GM23338 (cell line): ENCODE measurements around the gene BCL11B. TPM values are rescaled to one million over a fixed set of nuclear protein-coding genes. Genes with fewer than 3 reads are reported as not detected.

Experiments
- ATAC-seq: fragments of 200-7000 bp; cut with Tn5 transposase; 3 replicates; pipeline ENCODE4 v1.9.1; 2020
- DNase-seq: peaks from one replicate; pipeline ENCODE4 v3.0.0-alpha.2; 2015; ENCODE audit warnings: low spot score
- H2AFZ ChIP-seq: fragments of 200-600 bp; sonication (generic); 2 replicates; pipeline ENCODE4 v1.8.0; 2016; ENCODE audit warnings: antibody characterized with exemption, mild to moderate bottlenecking, moderate library complexity
- H3F3A ChIP-seq: fragments of 200-600 bp; sonication (generic); replicated peaks from 2 replicates; pipeline ENCODE4 v1.8.0; 2017; ENCODE audit warnings: antibody characterized with exemption, mixed run types, low read depth
- H3K27ac ChIP-seq: fragments of 200-600 bp; sonication (generic); 2 replicates; pipeline ENCODE4 v1.6.1; 2016; ENCODE audit warnings: low read depth
- H3K27me3 ChIP-seq: fragments of 200-600 bp; sonication (generic); 2 replicates; pipeline ENCODE4 v1.8.0; 2016; ENCODE audit warnings: mild to moderate bottlenecking, mixed run types, moderate library complexity; ENCODE audit not compliant: insufficient read depth
- H3K36me3 ChIP-seq: fragments of 200-600 bp; sonication (generic); 2 replicates; pipeline ENCODE4 v1.8.0; 2016; ENCODE audit warnings: mild to moderate bottlenecking; ENCODE audit not compliant: insufficient read depth
- H3K4me1 ChIP-seq: fragments of 200-600 bp; sonication (generic); 2 replicates; pipeline ENCODE4 v1.8.0; 2016; ENCODE audit warnings: mild to moderate bottlenecking, moderate library complexity; ENCODE audit not compliant: insufficient read depth
- H3K4me2 ChIP-seq: fragments of 200-600 bp; sonication (generic); 2 replicates; pipeline ENCODE4 v1.7.1; 2017; ENCODE audit warnings: mixed run types
- H3K4me3 ChIP-seq: fragments of 200-600 bp; sonication (generic); 2 replicates; pipeline ENCODE4 v1.6.1; 2016; ENCODE audit warnings: mixed run types
- H3K79me2 ChIP-seq: fragments of 200-600 bp; sonication (generic); replicated peaks from 2 replicates; pipeline ENCODE4 v1.8.0; 2017; ENCODE audit warnings: mild to moderate bottlenecking; ENCODE audit not compliant: insufficient read depth
- H3K9me2 ChIP-seq: fragments of 200-600 bp; sonication (generic); 2 replicates; pipeline ENCODE4 v1.8.0; 2017; ENCODE audit not compliant: insufficient read depth
- H4K20me1 ChIP-seq: fragments of 200-600 bp; sonication (generic); replicated peaks from 2 replicates; pipeline ENCODE4 v1.8.0; 2017; ENCODE audit warnings: mild to moderate bottlenecking; ENCODE audit not compliant: insufficient read depth
- H3K27ac Mint-ChIP-seq: 2 replicates; pipeline ENCODE4 v1.8.0; 2020; ENCODE audit warnings: inconsistent platforms, mild to moderate bottlenecking, moderate library complexity, mixed read lengths
- H3K27me3 Mint-ChIP-seq: 3 replicates; pipeline ENCODE4 v1.8.0; 2022; ENCODE audit warnings: low read depth, mild to moderate bottlenecking, moderate library complexity, mixed read lengths, inconsistent platforms; ENCODE audit not compliant: insufficient read depth, poor library complexity
- H3K36me3 Mint-ChIP-seq: 3 replicates; pipeline ENCODE4 v1.8.0; 2021; ENCODE audit warnings: low read depth, mild to moderate bottlenecking, inconsistent platforms, moderate library complexity, mixed read lengths
- H3K4me1 Mint-ChIP-seq: 3 replicates; pipeline ENCODE4 v1.8.0; 2020; ENCODE audit warnings: mild to moderate bottlenecking, inconsistent platforms, mixed read lengths
- H3K4me3 Mint-ChIP-seq: 3 replicates; pipeline ENCODE4 v1.8.0; 2021; ENCODE audit warnings: moderate library complexity, mild to moderate bottlenecking, inconsistent platforms, mixed read lengths
- H3K9me3 Mint-ChIP-seq: 3 replicates; pipeline ENCODE4 v1.8.0; 2020; ENCODE audit warnings: moderate library complexity, mild to moderate bottlenecking, inconsistent platforms, mixed read lengths
- CREB1 ChIP-seq: fragments of 250-450 bp; sonication (Bioruptor Pico); IDR thresholded peaks from 2 replicates; pipeline ENCODE4 v1.5.0; 2020; ENCODE audit warnings: low read depth, mild to moderate bottlenecking, moderate library complexity
- ETS1 ChIP-seq: IDR thresholded peaks from 2 replicates; pipeline ENCODE4 v1.6.1; 2016; ENCODE audit warnings: antibody characterized with exemption
- EZH2 ChIP-seq: fragments of 200-600 bp; sonication (generic); IDR thresholded peaks from one replicate; pipeline ENCODE4 v1.8.0; 2017; ENCODE audit warnings: antibody characterized with exemption, mild to moderate bottlenecking, low read depth; ENCODE audit not compliant: unreplicated experiment
- EZH2phosphoT487 ChIP-seq: fragments of 200-600 bp; sonication (generic); IDR thresholded peaks from one replicate; pipeline ENCODE4 v1.8.1; 2018; ENCODE audit warnings: antibody characterized with exemption; ENCODE audit not compliant: unreplicated experiment
- JUNB ChIP-seq: IDR thresholded peaks from one replicate; pipeline ENCODE4 v1.6.1; 2016; ENCODE audit warnings: antibody characterized with exemption; ENCODE audit not compliant: unreplicated experiment
- NANOG ChIP-seq: IDR thresholded peaks from 2 replicates; pipeline ENCODE4 v1.6.1; 2016; ENCODE audit warnings: antibody characterized with exemption, borderline replicate concordance
- POLR2AphosphoS5 ChIP-seq: IDR thresholded peaks from 2 replicates; pipeline ENCODE4 v1.6.1; 2016; ENCODE audit warnings: antibody characterized with exemption, low read depth
- REST ChIP-seq: IDR thresholded peaks from one replicate; pipeline ENCODE4 v1.6.1; 2018; ENCODE audit warnings: antibody characterized with exemption; ENCODE audit not compliant: unreplicated experiment
- STAT1 ChIP-seq: IDR thresholded peaks from one replicate; pipeline ENCODE4 v1.6.1; 2016; ENCODE audit warnings: antibody characterized with exemption; ENCODE audit not compliant: unreplicated experiment
- ZNF114 ChIP-seq: fragments of 250-450 bp; sonication (Bioruptor Pico); IDR thresholded peaks from 2 replicates; pipeline ENCODE4 v1.5.0; 2020; ENCODE audit warnings: mild to moderate bottlenecking, moderate library complexity
- polyA plus RNA-seq: library from polyadenylated mRNA; unstranded; fragments of >200 nt; fragmentation: Nextera tagmentation; extraction: Ambion mirVana; gene quantifications from 2 replicates; pipeline ENCODE4 v1.2.1, GENCODE V29; 2016
- total RNA-seq: library from RNA; depleted of rRNA; stranded (reverse); fragments of >200 nt; shearing (Covaris generic); gene quantifications from 2 replicates; pipeline ENCODE4 v1.2.3, GENCODE V29; 2014
- TF ChIP-seq, protein P1 (sequence below), 2 experiments: fragments of 200-600 bp in 1 of 2; sonication (generic) in 1 of 2; conservative IDR thresholded peaks; 2 replicates each; pipeline versions ENCODE4 v1.5.1 to v1.6.1; 2016 to 2017; ENCODE audit warnings: antibody characterized with exemption in 2 of 2, low read depth in 2 of 2, mild to moderate bottlenecking in 2 of 2, moderate library complexity in 1 of 2

The BCL11B gene
- total and polyA plus RNA-seq, 2 experiments from 2014 or later = 2.4 to 6.7 TPM

- DNase-seq (peak; percentile 27), ATAC-seq (peak; percentile 20; the same call in 2 of the 3 replicates)
- Histone ChIP-seq H3K79me2 (no peaks in the 10 kb centered on the region), H3K27ac (no peak overlapping the region), H3F3A (no peaks in the 10 kb centered on the region), H3K4me3 (no peak overlapping the region), H4K20me1 (no peaks in the 10 kb centered on the region), H3K27me3 (no peaks in the 10 kb centered on the region), H3K4me1 (0 out of 2 replicates have a peak, but pooled peaks cover 11% of the 10 kb centered on the region), H3K4me2 (no peak overlapping the region), H3K9me2 (no peaks in the 10 kb centered on the region), H2AFZ (peak overlapping the region; percentile 76; the same call in 1 of the 2 replicates), H3K36me3 (no peaks in the 10 kb centered on the region)
- peaks cover 18% of the 10 kb centered on the region for H3K27me3 Mint-ChIP-seq
- TF ChIP-seq, protein P1, sequence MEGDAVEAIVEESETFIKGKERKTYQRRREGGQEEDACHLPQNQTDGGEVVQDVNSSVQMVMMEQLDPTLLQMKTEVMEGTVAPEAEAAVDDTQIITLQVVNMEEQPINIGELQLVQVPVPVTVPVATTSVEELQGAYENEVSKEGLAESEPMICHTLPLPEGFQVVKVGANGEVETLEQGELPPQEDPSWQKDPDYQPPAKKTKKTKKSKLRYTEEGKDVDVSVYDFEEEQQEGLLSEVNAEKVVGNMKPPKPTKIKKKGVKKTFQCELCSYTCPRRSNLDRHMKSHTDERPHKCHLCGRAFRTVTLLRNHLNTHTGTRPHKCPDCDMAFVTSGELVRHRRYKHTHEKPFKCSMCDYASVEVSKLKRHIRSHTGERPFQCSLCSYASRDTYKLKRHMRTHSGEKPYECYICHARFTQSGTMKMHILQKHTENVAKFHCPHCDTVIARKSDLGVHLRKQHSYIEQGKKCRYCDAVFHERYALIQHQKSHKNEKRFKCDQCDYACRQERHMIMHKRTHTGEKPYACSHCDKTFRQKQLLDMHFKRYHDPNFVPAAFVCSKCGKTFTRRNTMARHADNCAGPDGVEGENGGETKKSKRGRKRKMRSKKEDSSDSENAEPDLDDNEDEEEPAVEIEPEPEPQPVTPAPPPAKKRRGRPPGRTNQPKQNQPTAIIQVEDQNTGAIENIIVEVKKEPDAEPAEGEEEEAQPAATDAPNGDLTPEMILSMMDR (conservative IDR thresholded peaks at IDR 0.05; ENCODE audit: low read depth in 2 of 2) = no peak
- no peak for TF ChIP-seq STAT1
- no peak for TF ChIP-seq JUNB
- no peak for TF ChIP-seq ZNF114
- no peak for TF ChIP-seq REST
- no peak overlapping the region for H3K4me3 Mint-ChIP-seq
- H3K4me1 Mint-ChIP-seq = peaks cover 26% of the 10 kb centered on the region
- H3K36me3 Mint-ChIP-seq = no peaks in the 10 kb centered on the region
- H3K9me3 Mint-ChIP-seq = no peaks in the 10 kb centered on the region
- no peak overlapping the region; the same call in 1 of the 2 replicates for H3K27ac Mint-ChIP-seq
Measured at GRCh38 chr14:99133636-99134515, 138.1 kb downstream of the BCL11B start.

DNA sequence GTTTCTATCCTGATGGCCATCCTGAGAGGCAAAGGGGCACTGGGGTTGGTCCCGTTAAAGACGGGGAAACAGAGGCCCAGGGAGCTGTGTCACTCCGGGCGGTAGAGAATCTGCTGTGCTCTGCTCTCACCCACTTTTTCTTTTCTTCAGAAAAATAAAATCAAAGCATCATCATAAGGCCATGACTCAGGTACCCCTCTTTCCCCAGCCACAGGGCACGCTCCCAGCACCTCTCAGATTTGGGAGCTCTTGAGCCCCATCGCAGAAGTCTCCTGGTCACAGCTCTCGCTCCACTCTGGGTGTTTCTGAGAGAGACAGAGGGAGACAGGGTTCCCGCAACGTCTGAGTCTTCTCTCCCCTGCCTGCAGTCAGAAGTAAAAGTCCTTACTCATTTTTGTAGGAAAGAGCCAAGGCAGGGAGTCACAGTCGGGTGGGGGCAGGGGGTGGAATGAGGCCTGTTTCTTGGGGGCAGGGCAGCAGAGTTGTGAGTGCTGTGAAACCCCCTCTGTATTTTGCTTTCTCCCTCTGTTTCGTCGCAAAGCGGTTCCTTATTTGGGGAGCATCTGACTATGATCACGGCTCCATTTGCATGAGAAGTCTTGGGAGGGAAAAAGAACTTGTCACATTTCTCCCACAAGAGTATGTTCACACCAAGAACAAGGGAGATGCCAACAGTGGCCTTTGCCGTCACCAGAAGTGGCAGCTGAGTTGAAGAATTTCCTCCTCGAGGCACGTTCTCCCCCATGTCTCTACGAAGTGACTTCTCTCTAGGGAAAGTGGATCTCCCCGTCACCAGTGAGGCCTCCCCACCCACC lies 139.0 kb downstream of the BCL11B start:
- no peaks in the 10 kb centered on the region for H3F3A ChIP-seq
- no peak overlapping the region for H3K27ac ChIP-seq
- H3K36me3 Mint-ChIP-seq = no peaks in the 10 kb centered on the region
- no peaks in the 10 kb centered on the region for H3K9me3 Mint-ChIP-seq
- H3K4me3 Mint-ChIP-seq = no peak overlapping the region
- H3K4me1 Mint-ChIP-seq = peaks cover 30% of the 10 kb centered on the region
- H3K9me2 ChIP-seq = no peaks in the 10 kb centered on the region
- H4K20me1 ChIP-seq = no peaks in the 10 kb centered on the region
- no peak overlapping the region for H3K4me2 ChIP-seq
- DNase-seq = no peak
- no peak overlapping the region for H3K4me3 ChIP-seq
- no peak; the same call in 1 of the 3 replicates for ATAC-seq
- peak overlapping the region; percentile 76; the same call in 1 of the 2 replicates for H2AFZ ChIP-seq
- no peaks in the 10 kb centered on the region for H3K79me2 ChIP-seq
- no peaks in the 10 kb centered on the region for H3K36me3 ChIP-seq
- peak overlapping the region; percentile 79 for H3K27ac Mint-ChIP-seq
- H3K27me3 Mint-ChIP-seq = peaks cover 17% of the 10 kb centered on the region
- no peaks in the 10 kb centered on the region for H3K27me3 ChIP-seq
- 0 out of 2 replicates have a peak, but pooled peaks cover 11% of the 10 kb centered on the region for H3K4me1 ChIP-seq
- TF ChIP-seq ZNF114 (no peak), NANOG (no peak), ETS1 (no peak), EZH2phosphoT487 (no peak), STAT1 (no peak), EZH2 (no peak), JUNB (no peak), POLR2AphosphoS5 (no peak), CREB1 (CRISPR knock-in tag) (no peak)
- TF ChIP-seq, protein P1 (conservative IDR thresholded peaks at IDR 0.05; ENCODE audit: low read depth in 2 of 2) = no peak
